Measurements from ENCODE around the gene VPS37C. TPM values are rescaled to one million over a fixed set of nuclear protein-coding genes. Genes with fewer than 3 reads are reported as not detected.
"Not testable (repeated sequence)": the region's sequence is repeated elsewhere in the genome, so short reads cannot be mapped to it uniquely, and the experiment has no call there.

VPS37C gene
- total RNA-seq, 1 donor from 2014 or later, result 9.7 TPM

GRCh38 chr11:61174273-61174672 is 13.0 kb upstream of the VPS37C start:
- DNase-seq, result no peak

GRCh38 chr11:61173456-61173855 is 12.2 kb upstream of the VPS37C start:
- DNase-seq, result peak; percentile 50

GRCh38 chr11:61172888-61173287 is 11.7 kb upstream of the VPS37C start:
- no peak for DNase-seq

GRCh38 chr11:61172356-61172755 is 11.1 kb upstream of the VPS37C start:
- DNase-seq, result no peak

GRCh38 chr11:61171907-61172306 is 10.7 kb upstream of the VPS37C start:
- DNase-seq, result no peak

- no peak for DNase-seq
These were observed 9.3 kb upstream of the VPS37C start for GRCh38 chr11:61170566-61170965.

- no peak for DNase-seq
These were observed 7.6 kb upstream of the VPS37C start for GRCh38 chr11:61168800-61169199.

GRCh38 chr11:61168042-61168688 is 6.9 kb upstream of the VPS37C start:
- no peak for DNase-seq

- DNase-seq, result not testable (repeated sequence)
These were observed 5.1 kb upstream of the VPS37C start for GRCh38 chr11:61166331-61166730.

GRCh38 chr11:61165785-61166184 is 4.6 kb upstream of the VPS37C start:
- DNase-seq, result not testable (repeated sequence)

GRCh38 chr11:61164606-61165424 is 3.6 kb upstream of the VPS37C start:
- DNase-seq, result no peak

GRCh38 chr11:61163714-61164605 is 2.7 kb upstream of the VPS37C start:
- DNase-seq, result no peak

GRCh38 chr11:61163021-61163420 is 1.8 kb upstream of the VPS37C start:
- DNase-seq, result no peak

- peak; percentile 52 for DNase-seq
These were observed 1.1 kb upstream of the VPS37C start for GRCh38 chr11:61162092-61162941.

- DNase-seq, result peak; percentile 32
These were observed 588 bp downstream of the VPS37C start for GRCh38 chr11:61160487-61161189.

- DNase-seq, result peak; percentile 76
These were observed 2.4 kb downstream of the VPS37C start for GRCh38 chr11:61158691-61159381.

- no peak for DNase-seq
These were observed 3.5 kb downstream of the VPS37C start for GRCh38 chr11:61157743-61158142.

- no peak for DNase-seq
These were observed 5.5 kb downstream of the VPS37C start for GRCh38 chr11:61155741-61156140.

GRCh38 chr11:61155312-61155711 is 5.9 kb downstream of the VPS37C start:
- no peak for DNase-seq

- DNase-seq, result no peak
These were observed 6.7 kb downstream of the VPS37C start for GRCh38 chr11:61154528-61154927.

GRCh38 chr11:61153593-61154095 is 7.6 kb downstream of the VPS37C start:
- peak; percentile 53 for DNase-seq

Measured in dermis blood vessel endothelial cell (primary cell).